GM12878 (cell line): ENCODE measurements around the gene MELTF. TPM values are rescaled to one million over a fixed set of nuclear protein-coding genes. Genes with fewer than 3 reads are reported as not detected.

ENCODE experiments used
- ATAC-seq: fragments of 200-7000 bp; cut with Tn5 transposase; 3 replicates; pipeline ENCODE4 v1.9.1; 2020; ENCODE audit warnings: mild to moderate bottlenecking, moderate library complexity
- BruUV-seq: library from RNA; stranded (reverse); fragments of 400-500 nt; replicated peaks from 2 replicates; lab custom pipeline; 2021; lab: Mats Ljungman, UMichigan
- CTCF ChIA-PET: fragments of 300-600 bp; sonication (Branson Sonifier 250); formaldehyde crosslinking; extraction: SDS; loops from one replicate; lab custom pipeline; 2021; ENCODE audit warnings: inconsistent platforms; lab: Yijun Ruan, JAX
- POLR2A ChIA-PET: fragments of 350-600 bp; formaldehyde crosslinking; extraction: SDS; loops from one replicate; lab custom pipeline; 2021; ENCODE audit warnings: inconsistent platforms; lab: Charles Lee
- RAD21 ChIA-PET: fragments of 300-600 bp; sonication (Branson Sonifier 250); formaldehyde crosslinking; loops from one replicate; lab custom pipeline; 2023; ENCODE audit warnings: antibody characterized with exemption; ENCODE audit not compliant: unreplicated experiment; lab: Charles Lee
- SMC1A ChIA-PET: fragments of 300-600 bp; sonication (Branson Sonifier 250); formaldehyde crosslinking; loops from one replicate; lab custom pipeline; 2023; ENCODE audit not compliant: unreplicated experiment, uncharacterized antibody; lab: Charles Lee
- DNase-seq: peaks from one replicate; pipeline ENCODE4 v3.0.0-alpha.2; 2011; ENCODE audit warnings: low read depth, low spot score
- FAIRE-seq: peaks from 3 replicates; lab custom pipeline; 2011; peaks lifted over from hg19 to GRCh38; lab: Jason Lieb, UNC
- H2AFZ ChIP-seq: 2 replicates; pipeline ENCODE4 v1.6.0; 2011; ENCODE audit warnings: low read depth, low read length, control low read depth; ENCODE audit not compliant: control insufficient read depth
- H3K27ac ChIP-seq: 2 replicates; pipeline ENCODE4 v1.5.1; 2011; ENCODE audit warnings: control low read depth; ENCODE audit not compliant: control insufficient read depth, insufficient read depth
- H3K27me3 ChIP-seq, 2 experiments: replicated peaks in 1 of 2; 2 replicates each; pipeline versions ENCODE4 v1.6.0 to v1.6.1; 2011; ENCODE audit warnings: low read length in 1 of 2; ENCODE audit not compliant: control insufficient read depth in 2 of 2, insufficient read depth in 2 of 2
- H3K36me3 ChIP-seq, 2 experiments: 2 replicates each; pipeline ENCODE4 v1.5.1; 2011; ENCODE audit warnings: low read length in 1 of 2; ENCODE audit not compliant: control insufficient read depth in 2 of 2, insufficient read depth in 2 of 2
- H3K4me1 ChIP-seq: 2 replicates; pipeline ENCODE4 v1.6.1; 2011; ENCODE audit warnings: mild to moderate bottlenecking, low read length, moderate library complexity, mixed read lengths; ENCODE audit not compliant: control insufficient read depth, insufficient read depth
- H3K4me2 ChIP-seq: 2 replicates; pipeline ENCODE4 v1.6.0; 2011; ENCODE audit warnings: control low read depth; ENCODE audit not compliant: control insufficient read depth, insufficient read depth
- H3K4me3 ChIP-seq: fragments of 200-600 bp; sonication (generic); 2 replicates; pipeline ENCODE4 v1.5.1; 2016
- H3K79me2 ChIP-seq: 2 replicates; pipeline ENCODE4 v1.6.0; 2011; ENCODE audit warnings: low read length; ENCODE audit not compliant: control insufficient read depth, insufficient read depth
- H3K9ac ChIP-seq: 2 replicates; pipeline ENCODE4 v1.8.0; 2011; ENCODE audit warnings: low read length, control low read depth, mixed read lengths; ENCODE audit not compliant: control insufficient read depth, insufficient read depth
- H3K9me3 ChIP-seq: replicated peaks from 3 replicates; pipeline ENCODE4 v1.5.1; 2011; ENCODE audit warnings: mild to moderate bottlenecking, low read length; ENCODE audit not compliant: control insufficient read depth, insufficient read depth
- H4K20me1 ChIP-seq: 2 replicates; pipeline ENCODE4 v1.6.0; 2011; ENCODE audit not compliant: control insufficient read depth, insufficient read depth
- ASH2L ChIP-seq: fragments of 300-600, 200-600 bp; sonication (generic); IDR thresholded peaks from 2 replicates; pipeline ENCODE4 v1.6.1; 2017; ENCODE audit warnings: low read depth, mild to moderate bottlenecking, borderline replicate concordance
- SUZ12 ChIP-seq: fragments of 200-600 bp; sonication (generic); IDR thresholded peaks from one replicate; pipeline ENCODE4 v1.6.1; 2018; ENCODE audit warnings: antibody characterized with exemption, mild to moderate bottlenecking; ENCODE audit not compliant: unreplicated experiment
- TBL1XR1 ChIP-seq: IDR thresholded peaks from 2 replicates; pipeline ENCODE4 v1.6.1; 2012; ENCODE audit warnings: low read depth, low read length, improper control_type of control experiment
- USF1 ChIP-seq: IDR thresholded peaks from 2 replicates; pipeline ENCODE4 v1.6.1; 2011; ENCODE audit warnings: borderline replicate concordance, low read depth, mild to moderate bottlenecking, moderate library complexity, mixed read lengths, low read length; ENCODE audit not compliant: insufficient read depth; ENCODE audit errors: extremely low read length
- ZBED1 ChIP-seq: IDR thresholded peaks from 2 replicates; pipeline ENCODE4 v1.6.1; 2016; ENCODE audit warnings: borderline replicate concordance
- WGBS: methylation state at CpG from one replicate; pipeline ENCODE4 v1.1.6; 2016; ENCODE audit warnings: low lambda C conversion rate; ENCODE audit not compliant: insufficient replicate concordance, insufficient coverage; ENCODE audit errors: missing lambda C conversion rate; 5-methylcytosine and 5-hydroxymethylcytosine counted together
- in situ Hi-C: fragments of 300-500 bp; cut with MboI; formaldehyde crosslinking; loops from 9 replicates; pipeline ENCODE4 v1.14.3; 2018; ENCODE audit warnings: mixed read lengths
- intact Hi-C: fragments of 100-400 bp; cut with micrococcal nuclease; formaldehyde crosslinking; loops from one replicate; pipeline ENCODE4 v1.14.2; 2022; ENCODE audit not compliant: unreplicated experiment
- polyA plus RNA-seq, 11 experiments: library from polyadenylated mRNA; depleted of rRNA in 4 of 11; unstranded in 6 of 11; stranded (reverse) in 5 of 11; fragments of >200 nt; fragmentation: Nextera tagmentation in 4 of 11; fragmentation: Illumina TruSeq in 1 of 11; extraction: Ambion mirVana in 4 of 11; extraction: Trizol in 1 of 11; gene quantifications; 1 replicate in 1 of 11; 2 replicates in 10 of 11; pipeline versions ENCODE4 v1.2.1 to v1.2.3, GENCODE V29; 2011 to 2016; ENCODE audit warnings: inconsistent platforms in 2 of 11, missing spikeins in 2 of 11, low read depth in 1 of 11
- total RNA-seq, 4 experiments: library from RNA; depleted of rRNA in 3 of 4; stranded (reverse); fragments of >200 nt in 3 of 4; fragmentation: Illumina TruSeq in 1 of 4; extraction: Trizol in 1 of 4; gene quantifications; 2 replicates each; pipeline versions ENCODE4 v1.2.1 to v1.2.3, GENCODE V29; 2013 to 2021
- TF ChIP-seq, protein P1 (sequence below): fragments of 450-650 bp; IDR thresholded peaks from 2 replicates; pipeline ENCODE4 v1.6.1; 2017; ENCODE audit warnings: mild to moderate bottlenecking
- TF ChIP-seq, protein P2 (sequence below): fragments of 450-650 bp; IDR thresholded peaks from 2 replicates; pipeline ENCODE4 v1.6.1; 2017; ENCODE audit warnings: borderline replicate concordance

MELTF gene
- total and polyA plus RNA-seq, 10 of the 15 experiments (the other 5 are each of a cell fraction or from before 2014, with no cell fraction given): 0.55 to 49.1 (median 11.1) TPM

GRCh38 chr3:197007953-197008352 lies 21.7 kb downstream of the MELTF start:
- Histone ChIP-seq H3K36me3 (no peaks in the 10 kb centered on the region), H3K4me1 (peaks cover 5% of the 10 kb centered on the region), H3K27ac (no peak overlapping the region), H3K27me3 (no peaks in the 10 kb centered on the region), H2AFZ (no peak overlapping the region), H3K4me2 (no peak overlapping the region), H3K4me3 (no peak overlapping the region), H3K79me2 (no peaks in the 10 kb centered on the region), H3K9ac (no peak overlapping the region), H3K9me3 (no peaks in the 10 kb centered on the region), H4K20me1 (no peaks in the 10 kb centered on the region)
- BruUV-seq: no TSS peak
- ChIA-PET SMC1A (no interaction called here), CTCF (no interaction called here), RAD21 (interaction anchor here (1.4 kb wide), 1 partner anchor 23 kb away, joined by 3 read pairs; no protein-coding TSS in a partner anchor), POLR2A (no interaction called here)
- TF ChIP-seq, protein P1, sequence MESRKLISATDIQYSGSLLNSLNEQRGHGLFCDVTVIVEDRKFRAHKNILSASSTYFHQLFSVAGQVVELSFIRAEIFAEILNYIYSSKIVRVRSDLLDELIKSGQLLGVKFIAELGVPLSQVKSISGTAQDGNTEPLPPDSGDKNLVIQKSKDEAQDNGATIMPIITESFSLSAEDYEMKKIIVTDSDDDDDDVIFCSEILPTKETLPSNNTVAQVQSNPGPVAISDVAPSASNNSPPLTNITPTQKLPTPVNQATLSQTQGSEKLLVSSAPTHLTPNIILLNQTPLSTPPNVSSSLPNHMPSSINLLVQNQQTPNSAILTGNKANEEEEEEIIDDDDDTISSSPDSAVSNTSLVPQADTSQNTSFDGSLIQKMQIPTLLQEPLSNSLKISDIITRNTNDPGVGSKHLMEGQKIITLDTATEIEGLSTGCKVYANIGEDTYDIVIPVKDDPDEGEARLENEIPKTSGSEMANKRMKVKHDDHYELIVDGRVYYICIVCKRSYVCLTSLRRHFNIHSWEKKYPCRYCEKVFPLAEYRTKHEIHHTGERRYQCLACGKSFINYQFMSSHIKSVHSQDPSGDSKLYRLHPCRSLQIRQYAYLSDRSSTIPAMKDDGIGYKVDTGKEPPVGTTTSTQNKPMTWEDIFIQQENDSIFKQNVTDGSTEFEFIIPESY: no peak
- TF ChIP-seq ASH2L: no peak
- no peak for TF ChIP-seq TBL1XR1
- no peak for TF ChIP-seq ZBED1
- no peak for TF ChIP-seq SUZ12
- TF ChIP-seq, protein P2, sequence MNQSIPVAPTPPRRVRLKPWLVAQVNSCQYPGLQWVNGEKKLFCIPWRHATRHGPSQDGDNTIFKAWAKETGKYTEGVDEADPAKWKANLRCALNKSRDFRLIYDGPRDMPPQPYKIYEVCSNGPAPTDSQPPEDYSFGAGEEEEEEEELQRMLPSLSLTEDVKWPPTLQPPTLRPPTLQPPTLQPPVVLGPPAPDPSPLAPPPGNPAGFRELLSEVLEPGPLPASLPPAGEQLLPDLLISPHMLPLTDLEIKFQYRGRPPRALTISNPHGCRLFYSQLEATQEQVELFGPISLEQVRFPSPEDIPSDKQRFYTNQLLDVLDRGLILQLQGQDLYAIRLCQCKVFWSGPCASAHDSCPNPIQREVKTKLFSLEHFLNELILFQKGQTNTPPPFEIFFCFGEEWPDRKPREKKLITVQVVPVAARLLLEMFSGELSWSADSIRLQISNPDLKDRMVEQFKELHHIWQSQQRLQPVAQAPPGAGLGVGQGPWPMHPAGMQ: no peak
- TF ChIP-seq USF1: no peak
- FAIRE-seq (no peak), DNase-seq (no peak), ATAC-seq (no peak)
- in situ Hi-C loops: no loop called here
- WGBS: 88% methylated on average over 8 of the region's 8 CpGs
- intact Hi-C loops: no loop called here
